H1 (cell line): ENCODE data around the gene PELO. TPM values are rescaled to one million over a fixed set of nuclear protein-coding genes. Genes with fewer than 3 reads are reported as not detected.

ENCODE experiments used
- CTCF ChIA-PET: fragments of 300-600 bp; sonication (Branson Sonifier 250); formaldehyde crosslinking; loops from one replicate; lab custom pipeline; 2021; ENCODE audit not compliant: partially characterized antibody; lab: Charles Lee
- POLR2A ChIA-PET: fragments of 300-600 bp; sonication (Branson Sonifier 250); formaldehyde crosslinking; loops from one replicate; lab custom pipeline; 2021; ENCODE audit warnings: inconsistent platforms; ENCODE audit not compliant: partially characterized antibody; lab: Charles Lee
- DNase-seq, 2 experiments: peaks; one replicate each; pipeline versions ENCODE4 v3.0.0 to v3.0.0-alpha.2; 2010 to 2022; ENCODE audit warnings: low spot score in 2 of 2, low read depth in 1 of 2, mixed read lengths in 1 of 2
- FAIRE-seq: peaks from 2 replicates; lab custom pipeline; 2011; peaks lifted over from hg19 to GRCh38; lab: Jason Lieb, UNC
- H2AFZ ChIP-seq: 2 replicates; pipeline ENCODE4 v1.8.1; 2012; ENCODE audit warnings: low read length, inconsistent platforms
- H2AK5ac ChIP-seq: 2 replicates; pipeline ENCODE4 v1.6.1; 2013; ENCODE audit warnings: low read depth, low read length
- H2BK120ac ChIP-seq: replicated peaks from 2 replicates; pipeline ENCODE3; 2013; ENCODE audit warnings: low read depth, low read length, inconsistent platforms
- H2BK12ac ChIP-seq: 2 replicates; pipeline ENCODE4 v1.6.1; 2013; ENCODE audit warnings: low read depth, low read length
- H2BK15ac ChIP-seq: 2 replicates; pipeline ENCODE4 v1.6.1; 2013; ENCODE audit warnings: low read length
- H2BK20ac ChIP-seq: 2 replicates; pipeline ENCODE4 v1.6.1; 2013; ENCODE audit warnings: low read length
- H2BK5ac ChIP-seq: 2 replicates; pipeline ENCODE4 v1.6.1; 2013; ENCODE audit warnings: low read depth, low read length
- H3K14ac ChIP-seq: 2 replicates; pipeline ENCODE4 v1.6.1; 2013; ENCODE audit warnings: inconsistent platforms; ENCODE audit not compliant: insufficient read length
- H3K18ac ChIP-seq: 2 replicates; pipeline ENCODE4 v1.6.1; 2013; ENCODE audit warnings: low read length; ENCODE audit errors: extremely low read depth
- H3K23ac ChIP-seq: 2 replicates; pipeline ENCODE4 v1.6.1; 2013; ENCODE audit warnings: inconsistent platforms; ENCODE audit not compliant: insufficient read length
- H3K23me2 ChIP-seq: 2 replicates; pipeline ENCODE4 v1.6.1; 2013; ENCODE audit warnings: low read depth, low read length
- H3K27ac ChIP-seq: 2 replicates; pipeline ENCODE4 v1.6.1; 2011; ENCODE audit warnings: low read depth, low read length, inconsistent platforms
- H3K27me3 ChIP-seq, 4 experiments: replicated peaks in 1 of 4; 1 replicate in 1 of 4; 2 replicates in 3 of 4; pipeline versions ENCODE4 v1.6.1 to v1.8.1; 2011 to 2013; ENCODE audit warnings: low read length in 3 of 4, mild to moderate bottlenecking in 3 of 4, inconsistent platforms in 2 of 4, mixed read lengths in 2 of 4, moderate library complexity in 1 of 4; ENCODE audit not compliant: control insufficient read depth in 3 of 4, insufficient read depth in 3 of 4; ENCODE audit errors: extremely low read depth in 1 of 4
- H3K36me3 ChIP-seq, 4 experiments: 2 replicates each; pipeline versions ENCODE4 v1.6.1 to v1.8.1; 2011 to 2013; ENCODE audit warnings: mild to moderate bottlenecking in 4 of 4, low read length in 3 of 4, moderate library complexity in 2 of 4, control low read depth in 1 of 4, inconsistent platforms in 1 of 4; ENCODE audit not compliant: insufficient read depth in 4 of 4, control insufficient read depth in 2 of 4
- H3K4ac ChIP-seq: replicated peaks from 2 replicates; pipeline ENCODE3; 2013; ENCODE audit warnings: low read length, low read depth, mixed read lengths, inconsistent platforms; ENCODE audit not compliant: insufficient read length
- H3K4me1 ChIP-seq, 4 experiments: replicated peaks in 1 of 4; 1 replicate in 1 of 4; 2 replicates in 3 of 4; pipeline versions ENCODE4 v1.6.1 to v1.8.1; 2011 to 2013; ENCODE audit warnings: low read length in 3 of 4, inconsistent platforms in 2 of 4, mixed read lengths in 1 of 4; ENCODE audit not compliant: insufficient read depth in 4 of 4, control insufficient read depth in 3 of 4
- H3K4me2 ChIP-seq, 2 experiments: 2 replicates each; pipeline versions ENCODE4 v1.6.1 to v1.8.1; 2011 to 2013; ENCODE audit warnings: low read depth in 2 of 2, low read length in 2 of 2, control low read depth in 1 of 2, inconsistent platforms in 1 of 2, mild to moderate bottlenecking in 1 of 2; ENCODE audit not compliant: insufficient read depth in 1 of 2
- H3K4me3 ChIP-seq, 4 experiments: fragments of 200-600, 300-600 bp in 1 of 4; sonication (generic), shearing (Covaris generic), sonication (Bioruptor Twin) in 1 of 4; 2 replicates each; pipeline versions ENCODE4 v1.5.1 to v1.8.1; 2011 to 2016; ENCODE audit warnings: low read length in 4 of 4, low read depth in 3 of 4, control low read depth in 2 of 4, inconsistent platforms in 2 of 4, mild to moderate bottlenecking in 2 of 4, mixed read lengths in 1 of 4, moderate library complexity in 1 of 4; ENCODE audit not compliant: insufficient read depth in 2 of 4; ENCODE audit errors: extremely low read depth in 1 of 4
- H3K56ac ChIP-seq: replicated peaks from 2 replicates; pipeline ENCODE3; 2013; ENCODE audit warnings: low read depth, mild to moderate bottlenecking, mixed read lengths, low read length, inconsistent platforms; ENCODE audit not compliant: insufficient read length
- H3K79me1 ChIP-seq: 2 replicates; pipeline ENCODE4 v1.6.1; 2013; ENCODE audit warnings: low read depth, low read length, control low read depth
- H3K79me2 ChIP-seq, 2 experiments: 2 replicates each; pipeline versions ENCODE4 v1.6.1 to v1.8.1; 2012 to 2013; ENCODE audit warnings: low read length in 2 of 2, mild to moderate bottlenecking in 2 of 2, inconsistent platforms in 1 of 2; ENCODE audit not compliant: insufficient read depth in 2 of 2, control insufficient read depth in 1 of 2
- H3K9ac ChIP-seq, 4 experiments: replicated peaks in 1 of 4; 1 replicate in 1 of 4; 2 replicates in 3 of 4; pipeline versions ENCODE4 v1.6.1 to v1.8.1; 2011 to 2013; ENCODE audit warnings: low read depth in 3 of 4, low read length in 3 of 4, control low read depth in 2 of 4, mild to moderate bottlenecking in 2 of 4, moderate library complexity in 2 of 4, inconsistent platforms in 1 of 4; ENCODE audit errors: extremely low read depth in 1 of 4
- H3K9me3 ChIP-seq, 2 experiments: 2 replicates each; pipeline versions ENCODE4 v1.6.1 to v1.8.1; 2012 to 2013; ENCODE audit warnings: mild to moderate bottlenecking in 2 of 2, moderate library complexity in 2 of 2, control low read depth in 1 of 2, inconsistent platforms in 1 of 2, low read depth in 1 of 2, low read length in 1 of 2, mixed read lengths in 1 of 2; ENCODE audit not compliant: insufficient read depth in 2 of 2
- H4K20me1 ChIP-seq, 2 experiments: replicated peaks in 1 of 2; 2 replicates each; pipeline versions ENCODE3 to v1.8.1; 2011 to 2013; ENCODE audit warnings: inconsistent platforms in 2 of 2, low read length in 2 of 2, mild to moderate bottlenecking in 1 of 2; ENCODE audit not compliant: insufficient read depth in 2 of 2, control insufficient read depth in 1 of 2
- H4K5ac ChIP-seq: 2 replicates; pipeline ENCODE4 v1.6.1; 2013; ENCODE audit warnings: low read length, low read depth, mixed read lengths, inconsistent platforms; ENCODE audit not compliant: insufficient read length
- H4K8ac ChIP-seq: 2 replicates; pipeline ENCODE4 v1.8.0; 2013; ENCODE audit warnings: mild to moderate bottlenecking, moderate library complexity, low read length, inconsistent platforms; ENCODE audit not compliant: insufficient read depth; ENCODE audit errors: extremely low read depth
- H4K91ac ChIP-seq: replicated peaks from 2 replicates; pipeline ENCODE3; 2013; ENCODE audit warnings: low read length, mixed read lengths, inconsistent platforms; ENCODE audit not compliant: insufficient read length
- CHD2 ChIP-seq: IDR thresholded peaks from 2 replicates; pipeline ENCODE4 v1.6.1; 2012; ENCODE audit warnings: low read length, improper control_type of control experiment
- GABPA ChIP-seq: IDR thresholded peaks from 2 replicates; pipeline ENCODE4 v1.6.1; 2011; ENCODE audit warnings: mild to moderate bottlenecking, low read length, moderate library complexity, borderline replicate concordance; ENCODE audit not compliant: insufficient read depth
- WGBS, 2 experiments: shearing (Covaris generic) in 1 of 2; methylation state at CpG; one replicate each; pipeline versions ENCODE4 v1.1.6 to v1.1.7; 2013 to 2015; ENCODE audit warnings: low lambda C conversion rate in 2 of 2, mixed read lengths in 2 of 2, inconsistent platforms in 1 of 2, low coverage in 1 of 2, missing lambda C conversion rate in 1 of 2; ENCODE audit not compliant: insufficient replicate concordance in 2 of 2, insufficient coverage in 1 of 2, insufficient read length in 1 of 2; ENCODE audit errors: extremely low coverage in 1 of 2, missing lambda C conversion rate in 1 of 2; 5-methylcytosine and 5-hydroxymethylcytosine counted together
- polyA plus RNA-seq, 7 experiments: library from polyadenylated mRNA; depleted of rRNA in 3 of 7; stranded (reverse) in 5 of 7; unstranded in 2 of 7; fragments of >200 nt in 5 of 7; fragments of 200-250 nt in 2 of 7; gene quantifications; 1 replicate in 5 of 7; 2 replicates in 1 of 7; 4 replicates in 1 of 7; pipeline versions ENCODE4 v1.2.1 to v1.2.3, GENCODE V29; 2011 to 2013; ENCODE audit warnings: missing spikeins in 2 of 7, mixed read lengths in 2 of 7
- total RNA-seq: library from RNA; stranded (reverse); fragmentation: NEBNext Ultra II Directional; extraction: Animal tissue kit (Norgen Biotek cat#: 25700); gene quantifications from 2 replicates; pipeline ENCODE4 v1.2.1, GENCODE V29; 2021

Gene PELO
- total and polyA plus RNA-seq, 2 of the 8 experiments (the other 6 are each of a cell fraction or from before 2014, with no cell fraction given) = 10.8 to 18.5 TPM

- no peak for DNase-seq
- Histone ChIP-seq H3K27ac (no peak overlapping the region), H3K56ac (no peak overlapping the region), H4K91ac (no peak overlapping the region), H4K20me1 (no peaks in the 10 kb centered on the region), H2BK20ac (no peak overlapping the region), H3K79me1 (no peaks in the 10 kb centered on the region), H3K79me2 (no peaks in the 10 kb centered on the region), H3K27me3 (no peaks in the 10 kb centered on the region), H2BK5ac (no peak overlapping the region), H2AFZ (no peak overlapping the region), H2BK120ac (no peak overlapping the region), H2BK15ac (no peak overlapping the region), H3K9me3 (no peaks in the 10 kb centered on the region), H3K4ac (no peak overlapping the region), H3K9ac (no peak overlapping the region), H3K4me2 (no peak overlapping the region), H3K14ac (no peak overlapping the region), H3K23ac (no peak overlapping the region), H4K8ac (no peak overlapping the region), H3K18ac (no peak overlapping the region), H3K4me3 (no peak overlapping the region), H2BK12ac (no peak overlapping the region), H3K4me1 (no peaks in the 10 kb centered on the region), H3K23me2 (no peaks in the 10 kb centered on the region; the same call in 1 of the 2 replicates), H3K36me3 (no peaks in the 10 kb centered on the region), H4K5ac (no peak overlapping the region), H2AK5ac (no peak overlapping the region)
- FAIRE-seq = no peak
- WGBS, 2 experiments = 94% methylated on average over 1 of the region's 1 CpG; no CpG with 5 or more reads in 1 of the 2 experiments
- ChIA-PET POLR2A (no interaction called here), CTCF (no interaction called here)
- TF ChIP-seq GABPA = no peak
- no peak for TF ChIP-seq CHD2
Measured at GRCh38 chr5:52760695-52761366, 26.9 kb upstream of the PELO start.
